HFFc6 (cell line): Measurements from ENCODE around the gene ATRAID. TPM values are rescaled to one million over a fixed set of nuclear protein-coding genes. Genes with fewer than 3 reads are reported as not detected.

ENCODE experiments used
- DNase-seq: peaks from one replicate; pipeline ENCODE4 v3.0.0-alpha.2; 2018
- H3K27ac Mint-ChIP-seq: 2 replicates; pipeline ENCODE4 v1.8.0; 2020; ENCODE audit warnings: mild to moderate bottlenecking, mixed read lengths
- H3K27me3 Mint-ChIP-seq: 2 replicates; pipeline ENCODE4 v1.8.0; 2021; ENCODE audit warnings: mild to moderate bottlenecking, moderate library complexity, mixed read lengths; ENCODE audit not compliant: insufficient read depth
- H3K36me3 Mint-ChIP-seq: 2 replicates; pipeline ENCODE4 v1.8.0; 2021; ENCODE audit warnings: low read depth, mixed read lengths
- H3K4me1 Mint-ChIP-seq: 2 replicates; pipeline ENCODE4 v1.8.0; 2020; ENCODE audit warnings: low read depth, mixed read lengths
- H3K4me3 Mint-ChIP-seq: 2 replicates; pipeline ENCODE4 v1.8.0; 2020; ENCODE audit warnings: mild to moderate bottlenecking, moderate library complexity, mixed read lengths
- H3K9me3 Mint-ChIP-seq: 2 replicates; pipeline ENCODE4 v1.8.0; 2020; ENCODE audit warnings: mild to moderate bottlenecking, mixed read lengths
- total RNA-seq, 6 experiments: library from RNA; stranded (reverse); fragmentation: NEBNext Ultra II Directional; extraction: Animal tissue kit (Norgen Biotek cat#: 25700); gene quantifications; 2 replicates in 1 of 6; 3 replicates in 5 of 6; pipeline ENCODE4 v1.2.3, GENCODE V29; 2021
- TF ChIP-seq, protein P1 (sequence below): fragments of 200-600 bp; sonication (generic); IDR thresholded peaks from 2 replicates; pipeline ENCODE4 v1.5.0; 2021; ENCODE audit warnings: antibody characterized with exemption, mild to moderate bottlenecking

Gene ATRAID
- total RNA-seq, 6 experiments from 2014 or later = 98.8 to 123 (median 116) TPM

DNA sequence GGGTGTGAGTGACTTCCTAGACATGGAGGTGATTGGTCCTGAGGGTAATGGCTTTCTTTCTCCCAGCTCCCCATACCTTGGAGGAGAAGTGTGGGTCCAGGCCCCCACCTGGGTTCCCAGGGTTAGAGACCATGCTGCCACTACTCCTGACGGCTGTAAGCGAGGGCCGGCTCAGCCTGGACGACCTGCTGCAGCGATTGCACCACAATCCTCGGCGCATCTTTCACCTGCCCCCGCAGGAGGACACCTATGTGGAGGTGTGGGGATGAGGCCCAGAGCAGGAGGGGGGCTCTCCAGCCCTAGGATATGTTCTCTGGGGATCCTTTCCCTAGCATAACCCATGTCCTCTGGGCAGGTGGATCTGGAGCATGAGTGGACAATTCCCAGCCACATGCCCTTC is 27.1 kb downstream of the ATRAID start:
- Mint-ChIP-seq H3K4me3 (no peak overlapping the region), H3K27me3 (peaks cover 2% of the 10 kb centered on the region; the same call in 1 of the 2 replicates), H3K27ac (no peak overlapping the region), H3K36me3 (peaks cover 33% of the 10 kb centered on the region), H3K4me1 (no peaks in the 10 kb centered on the region), H3K9me3 (no peaks in the 10 kb centered on the region)
- DNase-seq = no peak
- TF ChIP-seq, protein P1, sequence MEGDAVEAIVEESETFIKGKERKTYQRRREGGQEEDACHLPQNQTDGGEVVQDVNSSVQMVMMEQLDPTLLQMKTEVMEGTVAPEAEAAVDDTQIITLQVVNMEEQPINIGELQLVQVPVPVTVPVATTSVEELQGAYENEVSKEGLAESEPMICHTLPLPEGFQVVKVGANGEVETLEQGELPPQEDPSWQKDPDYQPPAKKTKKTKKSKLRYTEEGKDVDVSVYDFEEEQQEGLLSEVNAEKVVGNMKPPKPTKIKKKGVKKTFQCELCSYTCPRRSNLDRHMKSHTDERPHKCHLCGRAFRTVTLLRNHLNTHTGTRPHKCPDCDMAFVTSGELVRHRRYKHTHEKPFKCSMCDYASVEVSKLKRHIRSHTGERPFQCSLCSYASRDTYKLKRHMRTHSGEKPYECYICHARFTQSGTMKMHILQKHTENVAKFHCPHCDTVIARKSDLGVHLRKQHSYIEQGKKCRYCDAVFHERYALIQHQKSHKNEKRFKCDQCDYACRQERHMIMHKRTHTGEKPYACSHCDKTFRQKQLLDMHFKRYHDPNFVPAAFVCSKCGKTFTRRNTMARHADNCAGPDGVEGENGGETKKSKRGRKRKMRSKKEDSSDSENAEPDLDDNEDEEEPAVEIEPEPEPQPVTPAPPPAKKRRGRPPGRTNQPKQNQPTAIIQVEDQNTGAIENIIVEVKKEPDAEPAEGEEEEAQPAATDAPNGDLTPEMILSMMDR = no peak

DNA sequence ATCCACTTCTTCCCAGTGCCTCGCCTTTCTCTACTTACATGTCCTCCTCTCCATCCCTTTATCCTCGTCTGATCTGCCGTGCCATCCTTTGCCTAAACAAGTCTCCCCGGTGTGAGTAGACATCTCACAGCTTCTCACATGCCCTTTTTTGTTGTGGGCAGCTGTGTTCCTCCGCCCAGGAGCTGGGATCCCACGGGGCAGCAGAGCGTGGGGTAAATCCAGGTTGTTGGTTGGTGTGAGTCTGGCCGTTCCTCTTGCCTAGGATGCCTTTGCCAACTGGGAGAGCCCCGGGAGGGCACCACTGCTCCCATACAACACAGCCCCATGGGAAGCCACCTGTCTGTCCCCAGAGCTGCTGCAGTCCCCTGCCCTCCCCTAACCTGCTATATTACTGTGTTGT is 28.6 kb downstream of the ATRAID start:
- no peak overlapping the region for H3K27ac Mint-ChIP-seq
- H3K4me1 Mint-ChIP-seq = no peaks in the 10 kb centered on the region
- H3K4me3 Mint-ChIP-seq = no peak overlapping the region
- TF ChIP-seq, protein P1 = no peak
- DNase-seq = no peak
- H3K36me3 Mint-ChIP-seq = peaks cover 29% of the 10 kb centered on the region
- H3K9me3 Mint-ChIP-seq = no peaks in the 10 kb centered on the region
- H3K27me3 Mint-ChIP-seq = peaks cover 2% of the 10 kb centered on the region; the same call in 1 of the 2 replicates

DNA sequence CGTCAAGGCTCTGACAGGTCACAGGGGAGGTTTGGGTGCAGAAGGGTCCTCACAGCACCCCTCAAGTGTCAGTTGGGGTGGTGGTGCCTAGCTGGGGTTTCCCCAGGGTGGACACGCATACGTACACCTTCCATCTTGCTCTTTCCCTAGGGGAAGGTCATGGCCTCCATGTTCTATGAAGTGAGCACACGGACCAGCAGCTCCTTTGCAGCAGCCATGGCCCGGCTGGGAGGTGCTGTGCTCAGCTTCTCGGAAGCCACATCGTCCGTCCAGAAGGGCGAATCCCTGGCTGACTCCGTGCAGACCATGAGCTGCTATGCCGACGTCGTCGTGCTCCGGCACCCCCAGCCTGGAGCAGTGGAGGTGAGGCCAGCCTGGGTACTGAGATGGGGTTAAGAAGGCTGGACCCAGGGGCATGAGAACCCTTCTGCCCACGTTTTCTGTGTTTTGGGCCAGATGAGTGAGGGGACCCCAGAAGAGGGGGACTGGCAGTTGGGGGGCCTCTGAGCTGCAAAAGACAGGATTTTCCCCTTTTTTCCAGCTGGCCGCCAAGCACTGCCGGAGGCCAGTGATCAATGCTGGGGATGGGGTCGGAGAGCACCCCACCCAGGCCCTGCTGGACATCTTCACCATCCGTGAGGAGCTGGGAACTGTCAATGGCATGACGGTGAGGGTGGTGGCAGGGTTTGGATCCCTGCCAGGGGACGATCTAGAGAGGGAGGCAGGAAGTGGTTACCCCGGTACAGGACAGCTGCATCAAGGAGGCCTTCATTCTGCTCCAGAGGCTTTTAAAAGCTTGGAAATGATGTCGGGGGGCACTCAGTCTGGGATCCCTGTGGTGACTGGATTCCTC is 30.1 kb downstream of the ATRAID start:
- no peak overlapping the region for H3K4me3 Mint-ChIP-seq
- peaks cover 2% of the 10 kb centered on the region for H3K27me3 Mint-ChIP-seq
- H3K4me1 Mint-ChIP-seq = no peaks in the 10 kb centered on the region
- H3K27ac Mint-ChIP-seq = no peak overlapping the region
- H3K36me3 Mint-ChIP-seq = peaks cover 20% of the 10 kb centered on the region
- TF ChIP-seq, protein P1 = no peak
- no peaks in the 10 kb centered on the region for H3K9me3 Mint-ChIP-seq
- no peak for DNase-seq

DNA sequence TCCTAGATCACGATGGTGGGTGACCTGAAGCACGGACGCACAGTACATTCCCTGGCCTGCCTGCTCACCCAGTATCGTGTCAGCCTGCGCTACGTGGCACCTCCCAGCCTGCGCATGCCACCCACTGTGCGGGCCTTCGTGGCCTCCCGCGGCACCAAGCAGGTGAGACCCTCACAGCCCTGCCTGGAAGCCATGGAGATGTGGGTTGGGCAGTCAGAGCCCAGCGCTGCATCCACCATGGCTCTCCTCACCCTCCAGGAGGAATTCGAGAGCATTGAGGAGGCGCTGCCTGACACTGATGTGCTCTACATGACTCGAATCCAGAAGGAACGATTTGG is 30.7 kb downstream of the ATRAID start:
- no peak for DNase-seq
- Mint-ChIP-seq H3K36me3 (peaks cover 15% of the 10 kb centered on the region), H3K27me3 (peaks cover 2% of the 10 kb centered on the region), H3K4me3 (no peak overlapping the region), H3K4me1 (no peaks in the 10 kb centered on the region), H3K9me3 (no peaks in the 10 kb centered on the region), H3K27ac (no peak overlapping the region)
- TF ChIP-seq, protein P1 = no peak

DNA sequence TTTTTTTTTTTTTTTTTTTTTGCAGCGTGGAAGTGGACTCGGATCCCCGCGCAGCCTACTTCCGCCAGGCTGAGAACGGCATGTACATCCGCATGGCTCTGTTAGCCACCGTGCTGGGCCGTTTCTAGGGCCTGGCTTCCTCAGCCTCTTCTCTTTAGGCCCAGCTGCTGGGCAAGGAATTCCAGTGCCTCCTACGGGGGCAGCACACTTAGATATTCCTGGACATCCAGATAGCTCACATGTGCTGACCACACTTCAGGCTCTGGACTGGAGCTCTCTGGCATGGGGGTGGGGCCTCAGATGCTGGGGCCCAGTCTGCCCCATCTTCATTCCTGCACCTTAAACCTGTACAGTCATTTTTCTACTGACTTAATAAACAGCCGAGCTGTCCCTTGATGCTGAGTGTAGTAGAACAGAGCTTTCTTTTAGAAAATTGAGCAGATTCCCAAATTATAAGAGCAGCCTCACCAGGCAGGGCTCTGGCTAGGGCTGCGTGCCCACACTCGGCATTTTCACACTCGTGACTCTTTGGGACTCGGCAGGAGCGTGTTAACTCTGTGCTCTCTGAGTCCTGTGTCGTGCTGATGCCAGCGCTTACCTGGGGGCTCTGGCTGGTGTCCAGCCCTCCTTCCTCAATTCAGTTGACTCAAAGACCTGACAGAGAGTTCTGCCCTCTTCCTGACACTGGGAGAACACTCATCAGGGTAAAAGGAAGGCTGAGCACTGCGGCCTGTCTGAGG is 31.7 kb downstream of the ATRAID start:
- H3K4me1 Mint-ChIP-seq = no peaks in the 10 kb centered on the region
- peaks cover 10% of the 10 kb centered on the region for H3K36me3 Mint-ChIP-seq
- peaks cover 2% of the 10 kb centered on the region for H3K27me3 Mint-ChIP-seq
- H3K9me3 Mint-ChIP-seq = no peaks in the 10 kb centered on the region
- no peak overlapping the region for H3K27ac Mint-ChIP-seq
- TF ChIP-seq, protein P1 = no peak
- H3K4me3 Mint-ChIP-seq = no peak overlapping the region
- no peak for DNase-seq
